Measurements from ENCODE around the gene DCC.

Gene DCC

DNA sequence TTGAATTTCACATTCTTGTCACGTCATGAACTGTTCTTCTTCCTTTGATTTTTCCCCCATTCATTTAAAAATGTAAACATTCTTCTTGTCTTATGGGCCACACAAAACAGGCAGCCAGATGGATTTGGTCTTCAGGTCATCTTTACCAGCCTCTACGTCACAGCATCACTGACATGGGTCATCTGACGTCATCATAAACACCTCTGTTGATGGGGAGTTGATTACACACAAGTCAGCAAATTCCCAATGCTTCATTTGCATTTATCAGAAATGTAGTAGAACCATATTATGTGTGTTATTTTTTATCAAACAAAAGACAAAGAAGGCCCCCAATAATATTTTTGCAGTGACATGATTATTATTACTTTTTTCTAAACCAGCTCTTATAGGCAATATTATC, 777.9 kb downstream of the DCC start:
- H3K4me3 ChIP-seq (ENCODE audit: low read length), result no peak overlapping the region
- DNase-seq (ENCODE audit: low read depth), result no peak
- TF ChIP-seq, protein P1, sequence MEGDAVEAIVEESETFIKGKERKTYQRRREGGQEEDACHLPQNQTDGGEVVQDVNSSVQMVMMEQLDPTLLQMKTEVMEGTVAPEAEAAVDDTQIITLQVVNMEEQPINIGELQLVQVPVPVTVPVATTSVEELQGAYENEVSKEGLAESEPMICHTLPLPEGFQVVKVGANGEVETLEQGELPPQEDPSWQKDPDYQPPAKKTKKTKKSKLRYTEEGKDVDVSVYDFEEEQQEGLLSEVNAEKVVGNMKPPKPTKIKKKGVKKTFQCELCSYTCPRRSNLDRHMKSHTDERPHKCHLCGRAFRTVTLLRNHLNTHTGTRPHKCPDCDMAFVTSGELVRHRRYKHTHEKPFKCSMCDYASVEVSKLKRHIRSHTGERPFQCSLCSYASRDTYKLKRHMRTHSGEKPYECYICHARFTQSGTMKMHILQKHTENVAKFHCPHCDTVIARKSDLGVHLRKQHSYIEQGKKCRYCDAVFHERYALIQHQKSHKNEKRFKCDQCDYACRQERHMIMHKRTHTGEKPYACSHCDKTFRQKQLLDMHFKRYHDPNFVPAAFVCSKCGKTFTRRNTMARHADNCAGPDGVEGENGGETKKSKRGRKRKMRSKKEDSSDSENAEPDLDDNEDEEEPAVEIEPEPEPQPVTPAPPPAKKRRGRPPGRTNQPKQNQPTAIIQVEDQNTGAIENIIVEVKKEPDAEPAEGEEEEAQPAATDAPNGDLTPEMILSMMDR (IDR thresholded peaks at IDR 0.05; ENCODE audit: insufficient read depth, low read depth, low read length, missing control alignments), result no peak

- H3K4me3 ChIP-seq (ENCODE audit: low read length), result no peak overlapping the region
- DNase-seq (ENCODE audit: low read depth), result no peak
- TF ChIP-seq, protein P1 (IDR thresholded peaks at IDR 0.05; ENCODE audit: insufficient read depth, low read depth, low read length, missing control alignments), result no peak
Measured at GRCh38 chr18:53126210-53126609, 786.2 kb downstream of the DCC start.

DNA sequence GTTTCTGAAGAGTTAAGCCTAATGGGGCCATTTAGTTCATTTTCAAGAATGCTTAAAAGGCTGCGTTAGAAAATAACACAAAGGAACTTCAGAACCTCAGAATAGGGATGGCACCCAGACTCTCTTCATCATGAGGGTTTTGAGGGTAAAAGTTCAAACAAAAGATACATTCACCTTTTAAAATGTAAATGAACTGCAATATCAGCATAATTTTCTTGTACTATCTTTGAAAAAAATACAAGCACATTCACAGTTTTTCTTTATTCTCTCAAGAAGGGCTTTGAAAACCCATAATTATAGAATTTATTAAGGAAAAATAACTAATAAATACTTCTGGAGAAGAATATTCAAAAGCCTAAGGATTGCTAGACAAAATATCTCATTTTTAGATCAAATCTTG, 791.0 kb downstream of the DCC start:
- TF ChIP-seq, protein P1 (IDR thresholded peaks at IDR 0.05; ENCODE audit: insufficient read depth, low read depth, low read length, missing control alignments), result no peak
- DNase-seq (ENCODE audit: low read depth), result no peak
- H3K4me3 ChIP-seq (ENCODE audit: low read length), result no peak overlapping the region

- no peak overlapping the region for H3K4me3 ChIP-seq (ENCODE audit: low read length)
- DNase-seq (ENCODE audit: low read depth), result no peak
- TF ChIP-seq, protein P1 (IDR thresholded peaks at IDR 0.05; ENCODE audit: insufficient read depth, low read depth, low read length, missing control alignments), result no peak
Measured at GRCh38 chr18:53134711-53135110, 794.7 kb downstream of the DCC start.

- TF ChIP-seq, protein P1 (IDR thresholded peaks at IDR 0.05; ENCODE audit: insufficient read depth, low read depth, low read length, missing control alignments), result no peak
- no peak overlapping the region for H3K4me3 ChIP-seq (ENCODE audit: low read length)
- DNase-seq (ENCODE audit: low read depth), result no peak
Measured at GRCh38 chr18:53135654-53136053, 795.7 kb downstream of the DCC start.

GRCh38 chr18:53139746-53140500, 799.9 kb downstream of the DCC start:
- no peak overlapping the region for H3K4me3 ChIP-seq (ENCODE audit: low read length)
- DNase-seq (ENCODE audit: low read depth), result no peak
- TF ChIP-seq, protein P1 (IDR thresholded peaks at IDR 0.05; ENCODE audit: insufficient read depth, low read depth, low read length, missing control alignments), result no peak

- TF ChIP-seq, protein P1 (IDR thresholded peaks at IDR 0.05; ENCODE audit: insufficient read depth, low read depth, low read length, missing control alignments), result no peak
- no peak for DNase-seq (ENCODE audit: low read depth)
- no peak overlapping the region for H3K4me3 ChIP-seq (ENCODE audit: low read length)
Measured at GRCh38 chr18:53142005-53142404, 802.0 kb downstream of the DCC start.
